SHP77 treated with DMSO at 0.1 percent for 48 hours (cell line): ENCODE measurements around the gene GPC1.

Source experiments
- DNase-seq: peaks from one replicate; lab custom pipeline; 2025; lab: John Stamatoyannopoulos, UW

GPC1 gene

DNA sequence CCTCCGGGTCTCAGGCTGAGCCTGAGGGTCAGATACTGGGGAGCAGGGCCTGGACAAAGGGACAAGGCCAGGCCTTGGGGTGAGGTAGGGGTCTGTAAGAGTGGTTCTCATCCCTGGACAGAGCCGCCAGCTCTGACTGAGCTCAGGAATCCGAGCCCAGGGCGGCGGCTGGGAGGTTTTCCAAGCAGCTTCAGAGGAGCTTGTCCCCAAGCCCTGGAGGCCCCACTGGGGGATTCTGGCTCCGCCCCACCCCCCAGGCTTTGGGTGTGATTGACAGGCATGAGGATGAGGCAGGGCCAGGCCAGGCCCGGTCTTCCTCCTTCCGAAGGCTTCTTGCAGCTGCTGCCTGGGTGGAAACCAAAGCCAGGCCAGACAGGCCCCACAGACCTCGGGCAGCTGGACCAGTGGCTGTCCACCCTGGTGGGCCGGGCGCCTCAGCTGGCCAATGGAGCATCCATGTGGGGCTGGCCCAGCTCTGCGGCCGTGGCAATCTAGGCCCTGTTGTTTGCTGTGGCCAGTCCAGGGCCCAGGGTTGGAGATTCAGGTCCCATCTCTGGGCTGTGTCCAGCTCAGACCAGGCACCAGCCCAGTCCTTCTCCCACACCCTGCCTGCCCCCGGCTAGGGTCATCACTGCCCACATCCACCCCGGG, 23.1 kb upstream of the GPC1 start:
- no peak for DNase-seq

DNA sequence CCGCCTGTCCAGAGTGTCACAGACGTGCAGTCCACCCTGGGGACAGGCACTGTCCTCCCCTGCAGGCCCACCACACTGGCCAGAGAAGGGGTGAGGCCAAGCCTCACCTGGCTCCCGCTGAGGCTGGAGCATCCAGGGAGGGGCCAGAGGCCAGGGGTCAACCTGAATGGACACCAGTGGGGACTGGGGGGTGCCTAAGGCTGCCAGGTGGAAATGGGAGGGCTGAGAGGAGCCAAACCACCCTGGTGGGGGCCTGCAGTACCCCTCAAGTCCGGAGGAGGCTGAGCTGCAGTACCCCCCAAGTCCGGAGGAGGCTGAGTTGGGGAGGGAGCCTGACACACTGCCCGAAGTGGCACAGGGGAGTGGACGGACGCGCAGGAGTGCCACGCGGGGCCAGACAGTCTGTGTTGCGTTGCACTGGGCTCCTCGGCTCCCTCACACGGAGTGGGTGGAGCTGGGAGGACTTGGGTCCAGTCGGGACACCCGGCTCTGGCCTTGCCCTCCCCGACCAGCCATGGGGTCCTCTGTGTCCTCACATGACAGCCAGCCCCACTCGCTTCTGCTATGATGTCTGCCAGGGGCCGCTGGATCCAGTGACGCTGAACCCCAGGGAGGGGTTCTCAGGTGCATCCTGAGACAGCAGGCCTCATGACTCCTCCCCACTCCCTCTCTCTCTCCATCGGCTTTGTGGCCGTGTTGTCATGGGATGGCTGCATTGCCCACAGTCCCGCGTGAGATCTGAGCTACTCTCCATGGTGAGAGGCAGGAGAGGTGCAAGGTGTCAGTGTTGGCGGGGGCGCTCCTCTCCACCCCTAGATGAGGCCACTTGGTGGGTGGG, 22.3 kb upstream of the GPC1 start:
- no peak for DNase-seq

DNA sequence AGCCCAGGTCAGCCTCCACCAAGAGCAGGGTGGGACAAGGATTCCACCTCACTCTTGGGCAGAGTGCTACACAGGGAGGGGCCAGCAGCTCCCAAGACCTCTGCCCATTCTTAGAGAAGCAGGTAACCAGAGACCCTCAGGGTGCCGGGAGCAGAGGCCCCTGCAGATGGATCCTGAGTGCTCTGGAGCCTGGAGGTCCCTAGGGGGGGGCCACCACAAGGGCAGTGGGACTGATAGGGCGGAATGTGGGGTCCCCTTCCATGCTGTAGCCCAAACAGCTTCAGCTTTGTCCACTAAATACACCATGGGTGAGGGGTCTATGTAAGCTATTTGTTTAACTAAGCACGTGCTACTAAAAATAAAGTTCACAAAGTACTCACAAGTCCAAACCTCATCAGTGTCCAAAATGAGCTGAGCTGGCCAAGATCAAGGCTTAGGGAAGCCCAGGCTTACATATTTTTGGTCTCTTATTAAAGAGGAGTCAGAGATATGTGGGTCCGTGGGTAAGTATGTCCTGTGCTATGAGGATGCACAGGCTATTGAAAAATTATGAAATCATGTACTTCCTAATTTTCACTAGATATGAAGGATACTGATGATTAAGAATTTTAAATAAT, 21.5 kb upstream of the GPC1 start:
- DNase-seq, result no peak

DNA sequence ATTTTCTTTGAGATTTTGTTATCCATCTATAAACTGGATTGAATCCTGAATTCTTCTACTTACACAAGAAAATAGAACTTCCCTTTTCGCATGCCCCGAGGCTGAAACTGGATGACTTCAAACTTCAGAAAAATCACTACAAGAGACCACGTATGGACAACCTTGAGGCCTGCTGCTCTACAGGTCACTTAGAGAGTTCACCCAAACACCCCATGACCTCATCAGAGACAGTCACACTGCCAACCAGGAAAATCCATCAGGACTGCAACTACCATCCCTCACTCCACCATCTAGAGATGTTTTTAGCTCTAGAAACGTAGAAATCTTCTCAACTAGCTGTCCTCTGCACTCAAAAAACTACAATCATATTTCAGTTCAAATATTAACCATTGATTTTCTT, 18.6 kb upstream of the GPC1 start:
- DNase-seq, result no peak

DNA sequence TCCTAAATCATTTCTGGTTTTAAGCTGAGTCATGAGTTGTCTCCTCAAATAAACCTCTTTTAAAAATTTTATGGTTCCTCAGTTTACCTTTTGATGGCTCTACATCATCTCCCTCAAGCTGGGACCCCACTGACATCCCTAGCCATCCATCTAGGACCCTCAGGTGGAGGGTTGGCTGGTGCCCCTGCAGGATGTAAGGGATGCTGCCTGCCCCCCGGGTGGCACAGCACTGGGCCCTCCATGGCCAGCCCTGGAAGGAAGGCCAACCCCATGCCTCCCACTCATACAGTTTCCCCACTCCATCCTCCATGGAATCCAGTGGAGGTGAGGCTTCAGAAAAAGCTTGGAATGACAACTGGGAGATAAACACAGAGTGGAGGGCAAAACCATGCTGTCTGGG, 17.2 kb upstream of the GPC1 start:
- no peak for DNase-seq

DNA sequence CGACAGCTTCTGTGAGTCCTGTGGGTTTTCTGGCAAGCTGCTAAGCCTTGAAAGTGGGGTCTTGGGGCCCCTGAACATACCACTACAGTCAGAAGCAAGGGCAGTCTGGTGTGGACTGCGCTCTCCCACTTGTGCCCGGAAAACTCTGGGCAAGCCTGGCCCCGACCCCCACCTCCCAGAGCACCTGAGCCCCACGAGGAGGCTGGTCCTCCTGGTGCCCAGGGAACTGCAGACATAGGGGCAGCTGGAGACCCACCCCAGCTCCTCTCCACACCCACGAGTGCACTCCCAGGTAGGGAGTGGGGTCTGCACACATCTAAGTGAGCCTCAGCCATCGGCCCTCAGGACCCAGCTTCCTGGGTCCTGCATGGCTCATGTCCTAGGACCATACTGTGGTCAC, 16.2 kb upstream of the GPC1 start:
- no peak for DNase-seq

DNA sequence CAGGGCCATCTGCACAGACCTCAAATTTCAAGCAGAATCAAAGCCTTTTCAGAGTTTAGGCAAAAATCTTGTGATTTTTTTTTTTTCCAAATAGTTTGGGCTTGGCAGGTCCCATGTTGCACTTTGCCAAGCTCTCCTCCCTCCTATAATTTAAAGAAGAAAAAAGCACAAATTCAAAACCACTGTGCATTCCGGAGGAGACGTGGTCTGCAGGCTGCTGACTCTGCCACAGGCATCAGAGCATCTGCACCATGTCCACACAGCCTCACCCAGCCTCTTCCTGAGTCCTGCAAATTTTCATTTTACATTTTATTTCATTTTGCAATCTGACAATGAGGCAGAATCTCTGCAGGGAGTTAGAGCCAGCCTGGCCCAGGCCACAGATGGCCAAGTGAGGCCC, 15.7 kb upstream of the GPC1 start:
- DNase-seq, result no peak

DNA sequence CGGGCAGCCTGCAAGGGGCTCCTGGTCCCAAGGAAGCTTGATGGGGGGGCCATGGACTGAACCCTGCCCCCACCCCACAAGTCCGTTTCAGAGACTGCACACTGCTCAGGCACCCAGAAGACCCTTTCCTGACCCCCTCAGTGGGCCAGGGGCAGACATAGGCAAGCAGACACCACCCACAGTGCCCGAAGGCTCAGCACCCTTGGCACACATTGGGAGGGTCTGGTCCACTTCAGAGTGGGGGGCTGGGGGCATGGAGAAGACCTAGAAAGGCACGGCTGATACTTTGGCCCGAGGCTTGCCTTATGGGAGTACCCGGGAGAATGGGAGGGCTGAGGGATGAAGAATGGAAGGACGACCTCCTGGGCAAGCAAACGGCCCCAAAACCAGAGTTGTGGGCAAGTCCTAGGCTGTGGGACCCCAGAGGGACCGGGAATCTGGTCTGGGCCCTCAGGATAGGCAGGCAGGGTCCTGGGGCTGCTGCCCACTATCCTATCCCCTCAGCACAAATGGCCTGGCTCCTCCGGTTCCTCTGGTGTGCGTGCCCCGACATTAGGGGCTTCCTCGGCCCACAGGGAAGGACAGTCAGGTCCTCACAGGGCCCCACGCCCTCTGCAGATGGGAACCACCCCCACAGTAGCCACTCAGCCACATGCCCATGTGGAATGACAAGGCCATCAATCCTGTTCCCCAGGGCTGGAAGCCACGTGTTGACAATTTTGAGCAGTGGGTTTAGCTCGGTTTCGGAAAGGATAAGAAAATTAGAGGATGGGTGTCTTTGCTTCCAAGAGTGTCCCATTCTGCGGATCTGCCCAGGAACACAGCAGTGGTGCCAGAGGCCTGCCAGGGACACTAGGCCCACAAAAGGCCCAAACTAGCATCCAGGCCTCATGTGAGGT, 15.0 kb upstream of the GPC1 start:
- no peak for DNase-seq

DNA sequence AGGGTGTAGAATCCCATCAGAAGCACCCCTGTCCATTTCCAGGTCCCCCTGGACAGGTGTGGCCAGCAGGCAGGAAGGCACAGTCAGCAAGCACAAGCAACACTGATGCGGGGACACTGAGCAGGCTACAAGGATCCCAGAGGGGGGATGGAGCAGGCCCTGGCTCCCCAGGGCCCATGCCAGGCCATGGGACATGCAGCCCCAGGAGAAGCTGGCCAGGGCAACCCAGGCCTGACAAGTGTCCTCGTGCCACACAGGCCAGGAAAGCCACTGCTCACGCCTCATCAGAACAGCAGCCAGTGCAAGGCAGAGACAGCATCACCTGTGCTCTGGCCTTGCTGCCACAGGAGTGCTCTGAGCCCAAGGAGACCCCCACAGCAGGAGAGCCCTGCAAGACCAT, 14.1 kb upstream of the GPC1 start:
- no peak for DNase-seq

DNA sequence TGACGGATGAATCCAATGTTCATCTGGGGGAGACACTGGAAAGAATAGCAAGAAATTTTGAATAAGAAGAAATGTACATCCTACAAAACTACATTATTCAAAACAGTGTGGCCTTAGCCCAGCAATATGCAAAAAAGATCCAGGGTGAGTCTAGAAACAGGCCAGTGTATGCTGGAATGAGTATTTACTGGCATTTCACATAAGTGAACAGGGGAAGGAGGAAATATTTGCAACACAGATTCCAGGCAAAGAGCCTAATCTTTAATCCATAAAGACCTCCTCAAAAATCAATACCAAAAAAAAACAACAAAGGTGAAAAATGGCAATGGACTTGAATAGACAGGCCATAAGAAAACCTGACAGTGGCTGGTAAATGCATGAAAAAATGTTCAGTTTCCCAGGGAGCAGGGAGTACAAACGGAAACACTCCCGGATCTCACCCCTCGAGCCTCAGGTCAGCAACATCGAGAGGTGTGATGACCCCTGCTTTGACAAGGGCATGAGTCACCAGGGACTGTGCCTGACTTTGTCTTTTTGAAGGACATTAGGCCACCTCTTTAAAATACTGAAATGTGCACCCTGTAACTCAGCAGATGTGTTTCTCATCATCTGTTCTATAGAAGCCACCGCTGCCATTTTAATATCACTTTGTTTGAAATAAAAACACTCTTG, 12.7 kb upstream of the GPC1 start:
- no peak for DNase-seq

DNA sequence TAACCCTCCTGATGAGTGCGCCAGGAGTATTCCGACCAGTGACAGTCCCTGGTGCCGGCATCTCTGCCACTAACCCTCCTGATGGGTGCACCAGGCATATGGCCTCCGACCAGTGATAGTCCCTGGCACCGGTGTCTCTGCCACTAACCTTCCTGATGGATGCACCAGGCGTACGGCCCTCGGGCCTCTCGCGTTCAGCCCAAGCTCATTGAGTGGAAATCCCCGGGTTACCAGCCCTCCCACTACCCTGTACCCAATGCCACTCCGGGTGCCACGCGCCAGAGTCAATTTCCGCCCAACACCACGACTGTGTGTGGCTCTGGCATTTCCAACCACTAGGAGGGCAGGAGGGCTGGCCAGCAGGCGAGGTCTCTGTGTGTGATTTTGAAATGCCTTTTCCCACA, 11.7 kb upstream of the GPC1 start:
- no peak for DNase-seq

DNA sequence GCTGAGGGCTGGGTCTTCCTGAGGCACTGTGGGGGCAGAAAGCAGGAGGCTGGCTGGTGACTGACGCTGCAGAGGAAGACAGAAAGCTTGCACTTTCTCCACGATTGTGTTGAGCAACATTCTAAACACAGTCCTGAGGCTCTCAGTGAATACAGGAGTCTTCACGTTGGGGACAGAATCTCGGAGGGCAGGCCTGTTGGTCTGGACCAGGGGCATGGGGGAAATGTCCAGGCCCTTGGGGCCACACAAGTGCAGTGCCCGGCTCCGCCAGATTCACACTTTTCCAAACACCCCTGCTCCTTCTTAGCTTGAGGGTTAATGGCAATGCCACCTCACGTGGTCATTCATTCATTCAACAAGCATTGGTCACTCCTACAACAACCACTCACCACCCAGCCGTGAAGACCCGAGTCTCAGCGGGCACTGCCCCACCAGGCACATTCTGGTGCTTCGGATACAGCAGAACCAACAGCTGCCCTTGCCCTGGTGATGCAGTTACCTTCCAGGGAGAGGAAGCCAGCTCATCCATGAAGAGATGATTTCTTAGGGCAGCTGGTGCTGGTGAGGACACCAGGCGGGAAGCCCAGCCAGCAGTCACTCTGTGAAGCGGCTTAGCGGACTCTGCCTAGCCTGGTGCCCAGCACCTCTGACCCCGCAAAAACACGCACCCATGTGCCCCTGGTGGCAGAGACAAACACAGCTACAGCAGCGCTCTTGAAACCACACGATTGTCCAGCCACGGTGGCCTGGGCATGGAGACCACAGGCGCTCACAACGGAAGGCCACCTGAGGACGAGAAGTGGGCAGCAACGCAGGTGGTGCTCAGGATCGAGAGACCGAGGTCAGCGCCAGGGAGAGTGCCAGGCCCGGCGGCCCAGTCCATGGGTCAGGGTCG, 10.9 kb upstream of the GPC1 start:
- no peak for DNase-seq

DNA sequence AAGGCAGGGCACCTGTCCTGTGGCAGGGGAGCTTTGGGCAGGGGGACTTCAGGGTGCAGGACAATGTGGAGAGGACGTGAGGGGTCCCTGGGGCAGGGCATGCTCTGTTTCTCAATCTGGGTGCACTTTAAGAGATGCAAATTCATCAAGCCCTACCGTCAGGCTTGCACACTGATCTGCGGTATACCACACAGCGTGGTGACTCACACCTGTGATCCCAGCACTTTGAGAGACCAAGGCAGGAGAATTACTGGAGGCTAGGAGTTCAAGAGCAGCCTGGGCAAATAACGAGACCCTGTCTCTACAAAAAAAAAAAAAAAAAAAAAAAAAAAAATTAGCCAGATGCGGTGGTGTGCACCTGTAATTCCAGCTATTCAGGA, 10.2 kb upstream of the GPC1 start:
- DNase-seq, result no peak

DNA sequence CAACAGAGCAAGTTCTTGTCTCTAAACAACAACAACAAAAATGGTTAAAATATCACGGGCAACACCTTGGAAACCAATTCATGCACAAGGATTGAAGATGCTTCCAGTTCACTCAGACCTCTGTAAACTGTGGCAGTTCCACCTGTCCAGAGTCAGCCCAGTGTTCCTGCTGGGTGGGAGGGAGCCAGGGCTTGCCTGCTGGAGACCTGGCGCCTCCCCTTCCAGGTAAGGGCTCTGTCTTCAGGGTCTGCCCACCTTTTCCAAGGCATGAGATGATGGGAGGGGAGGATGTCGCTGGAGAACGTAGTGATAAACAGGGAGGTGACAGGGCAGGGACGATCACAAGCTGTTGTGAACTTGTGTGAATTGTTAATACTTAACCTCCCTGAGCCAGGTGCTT, 9.8 kb upstream of the GPC1 start:
- DNase-seq, result no peak

DNA sequence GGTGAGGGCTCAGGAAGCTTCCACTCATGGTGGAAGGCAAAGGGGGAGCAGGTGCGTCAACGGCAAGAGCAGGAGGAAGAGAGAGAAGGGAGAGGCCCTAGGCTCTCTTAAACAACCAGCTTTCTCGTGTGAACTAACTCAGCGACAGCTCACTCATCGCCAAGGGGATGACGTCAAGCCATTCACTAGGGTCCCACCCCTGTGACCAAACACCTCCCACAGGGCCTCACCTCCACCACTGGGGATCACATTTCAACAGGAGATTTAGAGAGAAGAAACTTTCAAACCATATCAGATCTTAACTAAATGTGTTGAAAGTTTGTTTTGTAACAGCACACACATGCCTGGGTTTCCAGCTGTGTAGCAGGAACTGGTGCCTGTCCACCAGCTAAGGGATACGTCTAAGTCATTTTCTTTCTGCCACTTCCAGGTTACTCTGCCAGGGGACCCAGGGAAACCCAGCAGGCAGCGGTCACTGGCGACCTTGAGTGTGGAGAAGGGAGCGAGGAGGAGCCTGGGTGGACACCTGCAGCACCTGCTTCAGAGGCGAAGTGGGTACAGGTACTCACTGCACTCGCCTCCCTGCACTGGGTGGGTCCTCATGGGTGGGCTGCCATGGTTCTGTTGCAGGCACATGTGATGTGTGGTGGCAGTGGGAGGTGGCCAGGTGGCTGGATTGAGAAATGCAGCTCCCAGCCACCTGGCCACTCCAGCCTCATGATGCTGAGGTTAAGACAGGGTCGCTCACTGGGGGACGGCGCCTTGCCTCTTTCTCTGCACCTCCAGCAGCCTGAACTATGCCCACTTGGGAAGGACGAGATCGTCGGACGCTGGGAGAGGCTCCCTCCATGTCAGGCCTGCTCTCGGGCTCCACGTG, 8.4 kb upstream of the GPC1 start:
- DNase-seq, result no peak

DNA sequence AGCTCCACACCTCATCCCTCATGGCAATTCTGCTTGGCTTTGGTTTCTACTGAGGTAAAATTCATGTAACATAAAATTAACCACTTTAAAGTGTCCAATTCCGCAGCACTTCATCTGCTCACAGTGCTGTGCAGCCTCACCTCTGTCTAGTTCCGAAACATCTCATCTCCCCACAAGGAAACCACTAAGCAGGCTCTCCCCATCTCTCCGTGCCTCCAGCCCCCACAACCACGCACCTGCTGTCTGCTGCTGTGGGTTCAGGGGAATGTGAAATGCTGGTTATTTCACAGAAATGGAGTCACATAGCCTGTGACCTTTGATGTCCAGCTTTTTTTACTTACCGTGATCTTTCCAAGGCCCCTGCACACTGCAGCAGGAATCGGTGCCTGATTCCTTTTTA, 7.7 kb upstream of the GPC1 start:
- DNase-seq, result no peak

DNA sequence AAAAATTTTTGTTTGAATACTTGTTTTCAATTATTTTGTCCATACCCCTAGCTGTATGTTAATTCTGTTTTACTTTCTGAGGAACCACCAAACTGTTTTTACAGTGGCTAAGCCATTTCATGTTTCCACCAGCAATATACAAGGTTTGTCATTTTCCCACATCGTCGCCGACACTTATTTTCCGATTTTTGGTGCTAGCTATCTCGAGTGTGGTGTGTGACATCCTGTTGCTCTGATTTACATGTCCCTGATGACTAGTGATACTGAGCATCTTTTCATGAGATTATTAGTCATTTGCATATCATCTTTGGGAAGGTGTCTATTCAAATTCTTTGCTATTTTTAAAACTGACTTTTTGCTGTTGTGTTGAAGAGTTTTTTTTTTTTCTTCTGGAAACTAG, 7.2 kb upstream of the GPC1 start:
- DNase-seq, result no peak

DNA sequence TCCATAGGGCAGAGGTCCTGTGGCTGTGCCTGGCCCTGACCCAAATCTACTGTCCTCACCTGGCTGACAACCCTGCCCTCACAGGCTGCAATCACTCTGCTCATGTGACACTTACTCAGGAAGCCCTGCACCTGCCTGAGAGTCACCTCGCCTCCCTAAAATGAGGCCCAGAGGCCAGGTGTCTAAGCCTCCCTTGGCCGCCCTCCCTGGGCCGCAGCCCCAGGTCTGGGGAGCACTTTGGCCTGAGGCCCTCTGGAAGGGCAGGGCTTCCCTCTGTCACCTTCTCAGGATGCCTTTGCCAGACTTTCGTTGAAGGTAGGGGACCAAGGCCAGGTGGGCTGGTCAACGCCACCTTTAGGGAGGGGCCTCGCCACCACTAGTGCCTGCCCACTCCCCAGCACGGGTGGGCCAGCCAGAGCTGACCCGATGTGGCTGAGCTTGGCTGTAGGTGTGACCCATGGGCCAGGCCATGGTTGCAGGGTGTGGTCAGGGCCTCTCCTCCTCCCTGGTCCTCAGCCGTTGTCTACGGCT, 6.1 kb upstream of the GPC1 start:
- DNase-seq, result no peak

DNA sequence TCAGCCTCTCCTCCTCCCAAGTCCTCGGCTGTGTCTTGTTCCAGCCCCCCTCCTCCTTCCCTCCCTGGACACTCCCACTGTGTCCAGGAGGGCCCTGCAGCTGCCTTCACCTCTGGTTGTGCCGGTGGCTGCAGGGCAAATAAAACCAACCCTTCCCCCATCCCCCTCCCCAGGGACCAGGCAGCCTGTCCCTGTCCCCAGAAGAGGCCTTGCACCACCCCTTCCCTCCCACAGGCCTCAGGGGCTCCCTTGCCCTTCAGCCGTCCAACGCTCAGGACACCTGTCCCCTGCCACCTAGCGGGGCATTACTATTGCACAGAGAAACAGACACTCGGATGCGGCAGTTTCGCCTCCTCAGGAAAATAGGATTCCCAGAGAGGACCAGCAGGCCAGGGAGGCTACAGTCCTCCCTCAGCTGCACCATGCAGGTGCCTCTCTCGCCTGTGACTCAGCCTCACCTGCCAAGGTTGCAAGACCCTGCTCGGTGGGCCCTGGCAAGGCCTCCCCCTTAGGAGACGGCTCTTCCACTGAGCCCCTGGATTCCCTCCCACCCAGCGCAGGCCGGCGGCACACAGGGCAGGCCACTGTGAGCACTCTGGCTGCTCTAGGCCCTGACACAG, 5.5 kb upstream of the GPC1 start:
- no peak for DNase-seq
